Breast epithelium (tissue), 4 donors: ENCODE data around the gene BAAT. TPM values are rescaled to one million over a fixed set of nuclear protein-coding genes. Genes with fewer than 3 reads are reported as not detected.

ENCODE experiments used
- DNase-seq, 2 donors: peaks; one replicate each; pipeline ENCODE4 v3.0.0-alpha.2; 2019; ENCODE audit warnings: low spot score in 2 of 2
- H3K27ac ChIP-seq, 2 donors: fragments of 200-600 bp; sonication (generic) in 1 of 2; one replicate each; pipeline ENCODE4 v1.5.1; 2016 to 2019; ENCODE audit warnings: mild to moderate bottlenecking in 1 of 2
- H3K27me3 ChIP-seq, 2 donors: fragments of 200-600 bp; sonication (generic) in 1 of 2; one replicate each; pipeline versions ENCODE4 v1.5.1 to v1.6.0; 2017 to 2019; ENCODE audit warnings: control low read depth in 1 of 2, mild to moderate bottlenecking in 1 of 2
- H3K36me3 ChIP-seq: fragments of 200-600 bp; one replicate; pipeline ENCODE4 v1.5.1; 2019
- H3K4me1 ChIP-seq, 2 donors: fragments of 200-600 bp; sonication (generic); one replicate each; pipeline ENCODE4 v1.5.1; 2016 to 2019; ENCODE audit warnings: control low read depth in 1 of 2
- H3K4me3 ChIP-seq, 3 donors: fragments of 200-600 bp; sonication (generic); 1 replicate in 2 of 3; 2 replicates in 1 of 3; pipeline ENCODE4 v1.5.1; 2016 to 2019; ENCODE audit warnings: mild to moderate bottlenecking in 3 of 3, moderate library complexity in 2 of 3
- H3K9me3 ChIP-seq, 2 donors: fragments of 200-600 bp; sonication (generic) in 1 of 2; one replicate each; pipeline ENCODE4 v1.5.1; 2016 to 2019; ENCODE audit warnings: control low read depth in 1 of 2
- CTCF ChIP-seq, 3 donors: fragments of 450-650 bp; IDR thresholded peaks; one replicate each; pipeline ENCODE4 v1.5.1; 2016 to 2017; ENCODE audit warnings: antibody characterized with exemption in 3 of 3, mild to moderate bottlenecking in 3 of 3, moderate library complexity in 3 of 3
- POLR2A ChIP-seq: fragments of 450-650 bp; IDR thresholded peaks from one replicate; pipeline ENCODE4 v1.6.1; 2016; ENCODE audit warnings: antibody characterized with exemption, mild to moderate bottlenecking, moderate library complexity
- POLR2AphosphoS5 ChIP-seq, 3 donors: sonication (generic); formaldehyde crosslinking; IDR thresholded peaks; one replicate each; pipeline ENCODE4 v1.6.1; 2017; ENCODE audit warnings: antibody characterized with exemption in 3 of 3
- intact Hi-C: fragments of 100-400 bp; cut with DNase I; formaldehyde crosslinking; loops from one replicate; pipeline ENCODE4 v1.15.1; 2023; ENCODE audit warnings: low total_unique reads
- total RNA-seq, 3 donors: library from RNA; depleted of rRNA; stranded (reverse); fragments of >200 nt; gene quantifications; one replicate each; pipeline ENCODE4 v1.1.0, GENCODE V29; 2016

Gene BAAT
- total RNA-seq, 3 donors from 2014 or later = 0.16 TPM; not detected in 2

DNA sequence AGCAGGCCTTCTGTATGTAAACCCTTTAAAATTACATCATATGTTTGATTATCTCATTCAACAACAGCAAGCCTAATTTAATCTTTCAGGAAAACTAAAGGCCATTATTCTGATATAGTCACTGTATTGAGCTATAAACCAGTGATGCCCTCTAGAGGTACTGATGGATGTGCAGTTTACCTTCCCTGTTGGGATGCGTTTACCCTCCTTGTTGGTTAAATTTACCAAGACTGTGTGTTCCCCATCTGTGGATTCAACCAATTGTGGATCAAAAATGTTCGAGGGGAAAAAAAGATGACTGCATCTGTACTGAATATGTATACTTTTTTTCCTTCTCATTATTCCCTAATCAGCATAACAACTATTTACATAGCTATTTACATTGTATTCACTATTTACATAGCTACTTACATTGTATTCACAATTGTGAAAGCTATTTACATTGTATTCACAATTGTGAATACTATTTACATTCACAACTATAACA, 3.7 kb upstream of the BAAT start:
- H3K4me1 ChIP-seq = no peaks in the 10 kb centered on the region
- H3K27me3 ChIP-seq = no peaks in the 10 kb centered on the region
- no peak overlapping the region for H3K27ac ChIP-seq
- TF ChIP-seq CTCF (IDR thresholded peaks at IDR 0.05) (no peak), POLR2A (no peak), POLR2AphosphoS5 (IDR thresholded peaks at IDR 0.05) (no peak)
- DNase-seq = no peak
- H3K4me3 ChIP-seq = no peak overlapping the region
- intact Hi-C loops = no loop called here
- H3K9me3 ChIP-seq = peaks cover 8 to 11% of the 10 kb centered on the region in 2 donors
- peaks cover 7% of the 10 kb centered on the region for H3K36me3 ChIP-seq

- intact Hi-C loops = no loop called here
- no peak for TF ChIP-seq POLR2AphosphoS5 (IDR thresholded peaks at IDR 0.05)
- peak in 1 of 3 donors; percentile 17 for TF ChIP-seq CTCF (IDR thresholded peaks at IDR 0.05)
- TF ChIP-seq POLR2A = no peak
- no peak overlapping the region for H3K4me3 ChIP-seq
- no peak for DNase-seq
- H3K27ac ChIP-seq = no peak overlapping the region
- H3K27me3 ChIP-seq = no peaks in the 10 kb centered on the region
- H3K9me3 ChIP-seq = peaks cover 8 to 9% of the 10 kb centered on the region in 2 donors
- H3K4me1 ChIP-seq = no peaks in the 10 kb centered on the region
- H3K36me3 ChIP-seq = peaks cover 7% of the 10 kb centered on the region
Observed at GRCh38 chr9:101387871-101388506, 3.2 kb upstream of the BAAT start.

- H3K36me3 ChIP-seq = no peaks in the 10 kb centered on the region
- H3K9me3 ChIP-seq = peaks cover 5 to 8% of the 10 kb centered on the region in 2 donors
- no peaks in the 10 kb centered on the region for H3K27me3 ChIP-seq
- DNase-seq = no peak
- H3K4me3 ChIP-seq = no peak overlapping the region
- H3K4me1 ChIP-seq = no peaks in the 10 kb centered on the region
- H3K27ac ChIP-seq = no peak overlapping the region
- intact Hi-C loops = no loop called here
- TF ChIP-seq CTCF (IDR thresholded peaks at IDR 0.05) (no peak), POLR2AphosphoS5 (IDR thresholded peaks at IDR 0.05) (no peak), POLR2A (no peak)
Observed at GRCh38 chr9:101383361-101383760, 1.4 kb downstream of the BAAT start.

DNA sequence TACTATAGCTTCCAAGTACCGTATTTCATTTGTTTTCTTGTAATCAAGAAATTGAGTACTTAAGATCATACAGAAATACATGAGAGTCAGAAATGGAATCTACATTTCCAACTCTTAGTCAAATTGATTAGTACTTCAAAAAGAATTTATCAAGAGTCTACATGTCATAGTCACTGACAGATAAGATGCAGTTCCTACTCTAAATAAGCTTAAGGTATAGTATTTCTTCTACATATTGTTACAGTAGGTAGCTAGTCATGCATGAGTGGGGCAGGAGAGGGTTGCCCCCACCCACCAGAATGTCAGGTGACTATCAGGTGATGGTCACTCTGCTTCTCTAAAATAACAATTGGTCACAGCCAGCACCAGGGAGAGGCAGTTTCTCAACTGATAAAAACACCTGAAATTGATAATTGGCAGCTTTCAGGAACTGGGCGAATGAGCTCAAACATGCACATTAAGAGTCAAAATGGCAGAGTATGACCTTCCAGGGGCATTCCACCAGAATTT, 2.9 kb downstream of the BAAT start:
- intact Hi-C loops = no loop called here
- H3K36me3 ChIP-seq = no peaks in the 10 kb centered on the region
- peaks cover 8% of the 10 kb centered on the region in 2 donors for H3K9me3 ChIP-seq
- H3K27me3 ChIP-seq = no peaks in the 10 kb centered on the region
- no peak for DNase-seq
- no peaks in the 10 kb centered on the region for H3K4me1 ChIP-seq
- H3K27ac ChIP-seq = no peak overlapping the region
- no peak overlapping the region for H3K4me3 ChIP-seq
- no peak for TF ChIP-seq POLR2AphosphoS5 (IDR thresholded peaks at IDR 0.05)
- no peak for TF ChIP-seq CTCF (IDR thresholded peaks at IDR 0.05)
- TF ChIP-seq POLR2A = no peak

GRCh38 chr9:101381118-101381517, 3.7 kb downstream of the BAAT start:
- DNase-seq = no peak
- Histone ChIP-seq H3K27ac (no peak overlapping the region), H3K27me3 (no peaks in the 10 kb centered on the region), H3K4me3 (no peak overlapping the region), H3K36me3 (no peaks in the 10 kb centered on the region), H3K4me1 (no peaks in the 10 kb centered on the region), H3K9me3 (peaks cover 8% of the 10 kb centered on the region in 2 donors)
- TF ChIP-seq POLR2A (no peak), POLR2AphosphoS5 (IDR thresholded peaks at IDR 0.05) (no peak), CTCF (IDR thresholded peaks at IDR 0.05) (no peak)
- intact Hi-C loops = no loop called here
